HG03103 (cell line): ENCODE measurements around the gene IL6ST.
"Not testable (repeated sequence)": the region's sequence is repeated elsewhere in the genome, so short reads cannot be mapped to it uniquely, and the experiment has no call there.

Source experiments
- ATAC-seq: cut with Tn5 transposase; IDR thresholded peaks from one replicate; pipeline ENCODE4 v1.9.1; 2021; ENCODE audit warnings: low read depth; ENCODE audit not compliant: unreplicated experiment

Gene IL6ST

GRCh38 chr5:56006094-56006493 lies 11.3 kb upstream of the IL6ST start:
- ATAC-seq, result no peak

- no peak for ATAC-seq
Observed at GRCh38 chr5:56004874-56005273, 10.1 kb upstream of the IL6ST start.

GRCh38 chr5:56003679-56004078 lies 8.9 kb upstream of the IL6ST start:
- no peak for ATAC-seq

GRCh38 chr5:56003179-56003578 lies 8.4 kb upstream of the IL6ST start:
- ATAC-seq, result no peak

GRCh38 chr5:56002303-56002702 lies 7.5 kb upstream of the IL6ST start:
- ATAC-seq, result no peak

- not testable (repeated sequence) for ATAC-seq
Observed at GRCh38 chr5:56000221-56000620, 5.5 kb upstream of the IL6ST start.

- ATAC-seq, result no peak
Observed at GRCh38 chr5:55998966-55999365, 4.2 kb upstream of the IL6ST start.

- ATAC-seq, result no peak
Observed at GRCh38 chr5:55997742-55998351, 3.1 kb upstream of the IL6ST start.

GRCh38 chr5:55994998-55995914 lies 493 bp upstream of the IL6ST start:
- peak; percentile 94 for ATAC-seq

- no peak for ATAC-seq
Observed at GRCh38 chr5:55993731-55994494, 850 bp downstream of the IL6ST start.

GRCh38 chr5:55993013-55993412 lies 1.8 kb downstream of the IL6ST start:
- no peak for ATAC-seq

GRCh38 chr5:55991768-55992486 lies 2.8 kb downstream of the IL6ST start:
- ATAC-seq, result no peak

GRCh38 chr5:55990895-55991294 lies 3.9 kb downstream of the IL6ST start:
- not testable (repeated sequence) for ATAC-seq

- no peak for ATAC-seq
Observed at GRCh38 chr5:55989860-55990259, 4.9 kb downstream of the IL6ST start.

GRCh38 chr5:55988979-55989638 lies 5.7 kb downstream of the IL6ST start:
- no peak for ATAC-seq

GRCh38 chr5:55988428-55988827 lies 6.3 kb downstream of the IL6ST start:
- not testable (repeated sequence) for ATAC-seq

- ATAC-seq, result no peak
Observed at GRCh38 chr5:55986931-55987330, 7.8 kb downstream of the IL6ST start.

GRCh38 chr5:55985181-55985580 lies 9.6 kb downstream of the IL6ST start:
- ATAC-seq, result no peak

GRCh38 chr5:55983986-55984385 lies 10.8 kb downstream of the IL6ST start:
- no peak for ATAC-seq

- ATAC-seq, result no peak
Observed at GRCh38 chr5:55982957-55983381, 11.8 kb downstream of the IL6ST start.
